Uterus (tissue), 2 donors: ENCODE data around the gene SRRM1.

Experiments
- POLR2A ChIP-seq, 2 donors: fragments of 450-650 bp; IDR thresholded peaks; one replicate each; pipeline ENCODE4 v1.6.1; 2016; ENCODE audit warnings: antibody characterized with exemption in 2 of 2, mild to moderate bottlenecking in 1 of 2, moderate library complexity in 1 of 2
- TF ChIP-seq, protein P1 (sequence below), 4 experiments: fragments of 200-600 bp in 2 of 4; fragments of 450-650 bp in 2 of 4; sonication (generic) in 2 of 4; IDR thresholded peaks; one replicate each; pipeline ENCODE4 v1.5.1; 2016 to 2019; ENCODE audit warnings: antibody characterized with exemption in 4 of 4, mild to moderate bottlenecking in 2 of 4, moderate library complexity in 1 of 4

DNA sequence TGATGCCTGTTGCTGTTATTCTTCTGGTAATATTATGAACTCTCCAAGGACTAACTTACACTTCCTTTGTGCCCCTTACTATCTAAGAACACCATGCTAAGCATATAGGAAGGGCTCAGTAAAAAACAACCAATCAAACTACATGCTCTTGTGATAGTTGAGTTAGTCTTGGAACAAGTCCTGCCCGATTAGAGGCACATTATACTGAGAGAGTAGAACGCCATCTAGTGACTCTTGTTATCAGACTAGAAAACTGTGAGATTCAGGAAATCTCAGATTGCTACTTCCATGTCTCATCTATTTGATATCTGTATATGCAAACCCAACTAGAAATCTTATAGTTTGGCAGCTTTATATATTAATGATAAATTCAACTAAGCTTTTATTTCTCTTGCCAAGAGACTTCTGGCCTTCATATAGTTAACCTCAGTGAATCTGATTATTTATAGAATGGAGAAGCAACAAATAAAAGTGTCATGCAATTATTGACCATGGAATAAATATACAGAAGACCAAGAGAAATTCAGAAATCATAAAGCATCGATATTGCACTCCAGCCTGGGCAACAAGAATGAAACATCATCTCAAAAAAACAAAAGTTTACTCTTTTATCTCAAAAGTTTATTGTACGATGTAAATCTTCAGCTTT lies 7.8 kb upstream of the SRRM1 start:
- no peak for TF ChIP-seq POLR2A (IDR thresholded peaks at IDR 0.05)
- TF ChIP-seq, protein P1, sequence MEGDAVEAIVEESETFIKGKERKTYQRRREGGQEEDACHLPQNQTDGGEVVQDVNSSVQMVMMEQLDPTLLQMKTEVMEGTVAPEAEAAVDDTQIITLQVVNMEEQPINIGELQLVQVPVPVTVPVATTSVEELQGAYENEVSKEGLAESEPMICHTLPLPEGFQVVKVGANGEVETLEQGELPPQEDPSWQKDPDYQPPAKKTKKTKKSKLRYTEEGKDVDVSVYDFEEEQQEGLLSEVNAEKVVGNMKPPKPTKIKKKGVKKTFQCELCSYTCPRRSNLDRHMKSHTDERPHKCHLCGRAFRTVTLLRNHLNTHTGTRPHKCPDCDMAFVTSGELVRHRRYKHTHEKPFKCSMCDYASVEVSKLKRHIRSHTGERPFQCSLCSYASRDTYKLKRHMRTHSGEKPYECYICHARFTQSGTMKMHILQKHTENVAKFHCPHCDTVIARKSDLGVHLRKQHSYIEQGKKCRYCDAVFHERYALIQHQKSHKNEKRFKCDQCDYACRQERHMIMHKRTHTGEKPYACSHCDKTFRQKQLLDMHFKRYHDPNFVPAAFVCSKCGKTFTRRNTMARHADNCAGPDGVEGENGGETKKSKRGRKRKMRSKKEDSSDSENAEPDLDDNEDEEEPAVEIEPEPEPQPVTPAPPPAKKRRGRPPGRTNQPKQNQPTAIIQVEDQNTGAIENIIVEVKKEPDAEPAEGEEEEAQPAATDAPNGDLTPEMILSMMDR (IDR thresholded peaks at IDR 0.05) = peak; percentile 37 to 48 (median 46)
